H9 (cell line): ENCODE results near the gene DHRS7B. TPM values are rescaled to one million over a fixed set of nuclear protein-coding genes. Genes with fewer than 3 reads are reported as not detected.

Source experiments
- DNase-seq: peaks from one replicate; pipeline ENCODE4 v3.0.0-alpha.2; 2017
- H2AFZ ChIP-seq: one replicate; pipeline ENCODE4 v1.6.1; 2013; ENCODE audit warnings: mild to moderate bottlenecking, low read length, control low read depth, moderate library complexity
- H2AK5ac ChIP-seq: 2 replicates; pipeline ENCODE4 v1.6.1; 2013; ENCODE audit warnings: low read length, control low read depth, mixed read lengths; ENCODE audit not compliant: insufficient read length
- H2BK120ac ChIP-seq: one replicate; pipeline ENCODE4 v1.6.1; 2013; ENCODE audit warnings: low read depth, mild to moderate bottlenecking, low read length, control low read depth, inconsistent platforms; ENCODE audit not compliant: poor library complexity, severe bottlenecking
- H2BK12ac ChIP-seq: 2 replicates; pipeline ENCODE4 v1.6.1; 2013; ENCODE audit warnings: low read length, control low read depth, mixed read lengths, low read depth; ENCODE audit not compliant: insufficient read length
- H2BK15ac ChIP-seq: 2 replicates; pipeline ENCODE4 v1.6.1; 2013; ENCODE audit warnings: low read depth, low read length, control low read depth
- H2BK20ac ChIP-seq: one replicate; pipeline ENCODE4 v1.6.1; 2013; ENCODE audit warnings: low read depth, mild to moderate bottlenecking, low read length, control low read depth, inconsistent platforms; ENCODE audit not compliant: poor library complexity, severe bottlenecking
- H2BK5ac ChIP-seq: 2 replicates; pipeline ENCODE4 v1.6.1; 2013; ENCODE audit warnings: low read length, control low read depth, mixed read lengths; ENCODE audit not compliant: insufficient read length
- H3K14ac ChIP-seq: 2 replicates; pipeline ENCODE4 v1.6.1; 2013; ENCODE audit warnings: low read length, control low read depth; ENCODE audit not compliant: insufficient read depth
- H3K18ac ChIP-seq: 2 replicates; pipeline ENCODE4 v1.6.1; 2013; ENCODE audit warnings: low read depth, mild to moderate bottlenecking, mixed read lengths, low read length, control low read depth; ENCODE audit not compliant: insufficient read length
- H3K23ac ChIP-seq: 2 replicates; pipeline ENCODE4 v1.6.1; 2013; ENCODE audit warnings: low read length, control low read depth, mixed read lengths, low read depth; ENCODE audit not compliant: insufficient read length
- H3K23me2 ChIP-seq: 2 replicates; pipeline ENCODE4 v1.6.1; 2013; ENCODE audit warnings: low read depth, mild to moderate bottlenecking, mixed read lengths, low read length, control low read depth; ENCODE audit not compliant: insufficient read length, poor library complexity, severe bottlenecking
- H3K27ac ChIP-seq: 2 replicates; pipeline ENCODE4 v1.5.1; 2013; ENCODE audit warnings: low read length, control low read depth, mixed read lengths, low read depth; ENCODE audit not compliant: insufficient read length
- H3K27me3 ChIP-seq: 2 replicates; pipeline ENCODE4 v1.6.1; 2013; ENCODE audit warnings: low read length, control low read depth, inconsistent platforms; ENCODE audit not compliant: insufficient read depth
- H3K4ac ChIP-seq: 2 replicates; pipeline ENCODE4 v1.6.1; 2013; ENCODE audit warnings: low read depth, mild to moderate bottlenecking, control low read depth, inconsistent platforms, low read length, moderate library complexity
- H3K4me1 ChIP-seq: 2 replicates; pipeline ENCODE4 v1.6.1; 2013; ENCODE audit warnings: low read length, control low read depth, inconsistent platforms; ENCODE audit not compliant: insufficient read depth
- H3K4me2 ChIP-seq: 2 replicates; pipeline ENCODE4 v1.6.1; 2013; ENCODE audit warnings: low read length, control low read depth, mixed read lengths; ENCODE audit not compliant: insufficient read length, insufficient read depth
- H3K56ac ChIP-seq: 2 replicates; pipeline ENCODE4 v1.6.1; 2013; ENCODE audit warnings: low read depth, mild to moderate bottlenecking, mixed read lengths, low read length, control low read depth; ENCODE audit not compliant: insufficient read length
- H3K79me1 ChIP-seq: 2 replicates; pipeline ENCODE4 v1.6.1; 2013; ENCODE audit warnings: low read depth, mild to moderate bottlenecking, moderate library complexity, low read length, control low read depth, inconsistent platforms; ENCODE audit not compliant: insufficient read depth, poor library complexity, severe bottlenecking
- H3K79me2 ChIP-seq: 2 replicates; pipeline ENCODE4 v1.6.1; 2013; ENCODE audit warnings: low read length, control low read depth, inconsistent platforms; ENCODE audit not compliant: insufficient read depth
- H3K9ac ChIP-seq: 2 replicates; pipeline ENCODE4 v1.6.1; 2013; ENCODE audit warnings: low read length, control low read depth, mixed read lengths; ENCODE audit not compliant: insufficient read length; ENCODE audit errors: extremely low read depth
- H3K9me3 ChIP-seq: one replicate; pipeline ENCODE4 v1.6.1; 2013; ENCODE audit warnings: low read depth, low read length, inconsistent platforms; ENCODE audit not compliant: control insufficient read depth
- H3T11ph ChIP-seq: one replicate; pipeline ENCODE4 v1.6.1; 2013; ENCODE audit warnings: mild to moderate bottlenecking, low read length, control low read depth, inconsistent platforms
- H4K20me1 ChIP-seq: one replicate; pipeline ENCODE4 v1.6.1; 2013; ENCODE audit not compliant: control insufficient read depth, insufficient read length, insufficient read depth
- H4K5ac ChIP-seq: 2 replicates; pipeline ENCODE4 v1.6.1; 2013; ENCODE audit warnings: low read depth, mild to moderate bottlenecking, mixed read lengths, low read length, control low read depth; ENCODE audit not compliant: insufficient read length
- H4K8ac ChIP-seq: replicated peaks from 2 replicates; pipeline ENCODE4 v1.6.1; 2013; ENCODE audit warnings: low read length, control low read depth, mixed read lengths, low read depth; ENCODE audit not compliant: insufficient read length
- H4K91ac ChIP-seq: 2 replicates; pipeline ENCODE4 v1.6.1; 2013; ENCODE audit warnings: low read depth, mild to moderate bottlenecking, moderate library complexity, mixed read lengths, low read length, control low read depth; ENCODE audit not compliant: insufficient read length
- H3K27ac Mint-ChIP-seq, 3 experiments: 2 replicates in 2 of 3; 3 replicates in 1 of 3; pipeline ENCODE4 v1.8.0; 2020 to 2021; ENCODE audit warnings: mixed read lengths in 3 of 3, mild to moderate bottlenecking in 1 of 3, moderate library complexity in 1 of 3
- H3K27me3 Mint-ChIP-seq: 2 replicates; pipeline ENCODE4 v1.8.0; 2021; ENCODE audit warnings: low read depth, mild to moderate bottlenecking, moderate library complexity, mixed read lengths
- H3K36me3 Mint-ChIP-seq, 3 experiments: 2 replicates in 2 of 3; 3 replicates in 1 of 3; pipeline ENCODE4 v1.8.0; 2020 to 2021; ENCODE audit warnings: low read depth in 3 of 3, mixed read lengths in 3 of 3; ENCODE audit not compliant: insufficient read depth in 1 of 3
- H3K4me1 Mint-ChIP-seq, 2 experiments: 2 replicates each; pipeline ENCODE4 v1.8.0; 2020; ENCODE audit warnings: mixed read lengths in 2 of 2
- H3K4me3 Mint-ChIP-seq, 2 experiments: 2 replicates in 1 of 2; 3 replicates in 1 of 2; pipeline ENCODE4 v1.8.0; 2020 to 2021; ENCODE audit warnings: mild to moderate bottlenecking in 2 of 2, mixed read lengths in 2 of 2, moderate library complexity in 1 of 2
- H3K9me3 Mint-ChIP-seq, 2 experiments: 2 replicates in 1 of 2; 3 replicates in 1 of 2; pipeline ENCODE4 v1.8.0; 2020; ENCODE audit warnings: mild to moderate bottlenecking in 2 of 2, mixed read lengths in 2 of 2, moderate library complexity in 1 of 2
- WGBS: extraction: QIAGEN DNeasy Blood & Tissue Kit; methylation state at CpG from one replicate; pipeline ENCODE4 v1.1.7; 2013; ENCODE audit warnings: missing lambda C conversion rate, low lambda C conversion rate, mixed read lengths; ENCODE audit not compliant: insufficient read length; ENCODE audit errors: extremely low coverage; 5-methylcytosine and 5-hydroxymethylcytosine counted together
- total RNA-seq: library from RNA; stranded (reverse); gene quantifications from 2 replicates; pipeline ENCODE4 v1.2.1, GENCODE V29; 2021
- TF ChIP-seq, protein P1 (sequence below): fragments of 200-600 bp; sonication (generic); conservative IDR thresholded peaks from 3 replicates; pipeline ENCODE4 v1.8.0; 2021; ENCODE audit warnings: antibody characterized with exemption, mild to moderate bottlenecking

DHRS7B gene
- total RNA-seq, 1 experiment from 2014 or later: 20.3 TPM

GRCh38 chr17:21199311-21199710 lies 72.5 kb downstream of the DHRS7B start:
- no peak overlapping the region for H3K56ac ChIP-seq
- no peak overlapping the region for H3K4ac ChIP-seq
- peak; percentile 84 for DNase-seq
- H2BK5ac ChIP-seq: no peak overlapping the region
- H3T11ph ChIP-seq: no peak overlapping the region
- peaks cover 7% of the 10 kb centered on the region for H3K79me1 ChIP-seq
- no peaks in the 10 kb centered on the region for H3K9me3 ChIP-seq
- no peak overlapping the region for H3K14ac ChIP-seq
- H3K4me2 ChIP-seq: no peak overlapping the region
- H4K8ac ChIP-seq: no peak overlapping the region
- Mint-ChIP-seq H3K4me1 (peaks cover 32 to 40% of the 10 kb centered on the region in 2 experiments), H3K27me3 (no peaks in the 10 kb centered on the region), H3K36me3 (peaks cover 21 to 34% (median 26%) of the 10 kb centered on the region in 3 experiments), H3K9me3 (no peaks in the 10 kb centered on the region), H3K4me3 (peak overlapping the region; percentile 26 to 62; a peak in 4 of 5 replicates), H3K27ac (peak overlapping the region; percentile 95 to 97 (median 96))
- H4K91ac ChIP-seq: no peak overlapping the region
- H3K18ac ChIP-seq: no peak overlapping the region
- H4K20me1 ChIP-seq: no peaks in the 10 kb centered on the region
- H3K4me1 ChIP-seq: peaks cover 13% of the 10 kb centered on the region; the same call in 1 of the 2 replicates
- H2BK20ac ChIP-seq: no peak overlapping the region
- no peaks in the 10 kb centered on the region for H3K27me3 ChIP-seq
- no peak overlapping the region for H3K9ac ChIP-seq
- no peak overlapping the region for H2AFZ ChIP-seq
- no peaks in the 10 kb centered on the region for H3K23me2 ChIP-seq
- peaks cover 18% of the 10 kb centered on the region; the same call in 1 of the 2 replicates for H3K79me2 ChIP-seq
- no peak overlapping the region for H2BK120ac ChIP-seq
- TF ChIP-seq, protein P1, sequence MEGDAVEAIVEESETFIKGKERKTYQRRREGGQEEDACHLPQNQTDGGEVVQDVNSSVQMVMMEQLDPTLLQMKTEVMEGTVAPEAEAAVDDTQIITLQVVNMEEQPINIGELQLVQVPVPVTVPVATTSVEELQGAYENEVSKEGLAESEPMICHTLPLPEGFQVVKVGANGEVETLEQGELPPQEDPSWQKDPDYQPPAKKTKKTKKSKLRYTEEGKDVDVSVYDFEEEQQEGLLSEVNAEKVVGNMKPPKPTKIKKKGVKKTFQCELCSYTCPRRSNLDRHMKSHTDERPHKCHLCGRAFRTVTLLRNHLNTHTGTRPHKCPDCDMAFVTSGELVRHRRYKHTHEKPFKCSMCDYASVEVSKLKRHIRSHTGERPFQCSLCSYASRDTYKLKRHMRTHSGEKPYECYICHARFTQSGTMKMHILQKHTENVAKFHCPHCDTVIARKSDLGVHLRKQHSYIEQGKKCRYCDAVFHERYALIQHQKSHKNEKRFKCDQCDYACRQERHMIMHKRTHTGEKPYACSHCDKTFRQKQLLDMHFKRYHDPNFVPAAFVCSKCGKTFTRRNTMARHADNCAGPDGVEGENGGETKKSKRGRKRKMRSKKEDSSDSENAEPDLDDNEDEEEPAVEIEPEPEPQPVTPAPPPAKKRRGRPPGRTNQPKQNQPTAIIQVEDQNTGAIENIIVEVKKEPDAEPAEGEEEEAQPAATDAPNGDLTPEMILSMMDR: no peak; the same call in 2 of the 3 replicates
- no peak overlapping the region for H3K23ac ChIP-seq
- H3K27ac ChIP-seq: peak overlapping the region; percentile 8
- no peak overlapping the region for H4K5ac ChIP-seq
- H2BK15ac ChIP-seq: no peak overlapping the region
- H2BK12ac ChIP-seq: no peak overlapping the region
- no peak overlapping the region for H2AK5ac ChIP-seq
- no CpG with 5 or more reads among the region's 9 CpGs for WGBS
